Effector memory CD8-positive, alpha-beta T cell (primary cell): ENCODE results near the gene CCDC51.

ENCODE experiments used
- ATAC-seq: fragments of 150-1000 bp; cut with Tn5 transposase; replicated peaks from 2 replicates; pipeline ENCODE4 v1.10.0; 2021; ENCODE audit warnings: mild to moderate bottlenecking, moderate library complexity
- DNase-seq, 3 experiments: peaks; one replicate each; pipeline ENCODE4 v3.0.0; 2021
- H3K27ac Mint-ChIP-seq, 2 donors: one replicate each; pipeline ENCODE4 v1.8.0; 2022; ENCODE audit warnings: mild to moderate bottlenecking in 2 of 2, mixed read lengths in 2 of 2, moderate library complexity in 2 of 2
- H3K27me3 Mint-ChIP-seq, 2 donors: one replicate each; pipeline ENCODE4 v1.8.0; 2022; ENCODE audit warnings: mixed read lengths in 2 of 2
- H3K36me3 Mint-ChIP-seq: one replicate; pipeline ENCODE4 v1.8.0; 2022; ENCODE audit warnings: mild to moderate bottlenecking, moderate library complexity, mixed read lengths; ENCODE audit not compliant: insufficient read depth
- H3K4me1 Mint-ChIP-seq, 2 donors: one replicate each; pipeline ENCODE4 v1.8.0; 2022; ENCODE audit warnings: low read depth in 2 of 2, mixed read lengths in 2 of 2
- H3K4me3 Mint-ChIP-seq, 2 donors: one replicate each; pipeline ENCODE4 v1.8.0; 2022; ENCODE audit warnings: mild to moderate bottlenecking in 2 of 2, mixed read lengths in 2 of 2, moderate library complexity in 2 of 2
- H3K9me3 Mint-ChIP-seq, 2 donors: one replicate each; pipeline ENCODE4 v1.8.0; 2022; ENCODE audit warnings: mixed read lengths in 2 of 2

CCDC51 gene

GRCh38 chr3:48435223-48435595 lies 4.7 kb downstream of the CCDC51 start:
- Mint-ChIP-seq H3K4me1 (peaks cover 11 to 25% of the 10 kb centered on the region in 2 donors), H3K36me3 (peaks cover 12% of the 10 kb centered on the region), H3K9me3 (no peaks in the 10 kb centered on the region), H3K27ac (no peak overlapping the region), H3K4me3 (no peak overlapping the region), H3K27me3 (no peaks in the 10 kb centered on the region)
- no peak for DNase-seq
- no peak for ATAC-seq

- Mint-ChIP-seq H3K4me1 (peaks cover 6 to 25% of the 10 kb centered on the region in 2 donors), H3K36me3 (peaks cover 11% of the 10 kb centered on the region), H3K9me3 (no peaks in the 10 kb centered on the region), H3K27ac (no peak overlapping the region), H3K4me3 (no peak overlapping the region), H3K27me3 (no peaks in the 10 kb centered on the region)
- DNase-seq (no peak), ATAC-seq (peak; percentile 27)
Observed at GRCh38 chr3:48434591-48435222, 5.2 kb downstream of the CCDC51 start.

DNA sequence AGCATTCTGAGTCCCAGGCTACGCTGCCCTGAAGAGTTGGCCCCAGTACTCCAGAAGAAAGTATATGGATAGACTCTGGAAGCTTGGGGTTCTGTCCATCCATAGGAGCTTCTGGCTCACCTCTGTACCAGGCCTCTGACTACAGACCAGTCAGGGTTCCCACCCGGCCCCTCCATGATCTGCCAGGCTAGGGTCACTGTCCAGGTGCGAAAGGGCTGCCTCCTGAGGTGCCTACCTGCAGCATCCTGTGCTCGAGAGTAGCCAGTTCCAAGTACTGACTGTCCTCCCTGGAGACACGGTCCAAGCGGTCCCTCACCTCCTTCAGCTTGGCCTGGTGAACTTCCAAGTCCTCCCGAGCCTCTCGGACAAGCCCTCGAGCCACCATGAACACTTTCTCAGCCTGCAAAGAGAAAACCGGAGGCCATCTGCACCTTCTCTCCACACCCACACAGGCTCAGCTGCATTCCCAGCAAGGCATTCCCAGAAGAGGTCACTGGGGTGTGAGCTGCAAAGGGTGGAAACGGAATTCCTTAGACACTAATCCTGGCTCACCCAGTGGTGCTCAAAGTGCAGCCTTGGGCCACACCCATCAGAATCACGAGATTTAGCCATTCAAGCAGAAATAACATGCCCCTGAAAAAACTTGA lies 6.3 kb downstream of the CCDC51 start:
- H3K27me3 Mint-ChIP-seq = no peaks in the 10 kb centered on the region
- no peak overlapping the region for H3K4me3 Mint-ChIP-seq
- DNase-seq (no peak), ATAC-seq (no peak)
- H3K4me1 Mint-ChIP-seq = peaks cover 0 to 23% of the 10 kb centered on the region in 2 donors
- peaks cover 12% of the 10 kb centered on the region for H3K36me3 Mint-ChIP-seq
- no peaks in the 10 kb centered on the region for H3K9me3 Mint-ChIP-seq
- no peak overlapping the region for H3K27ac Mint-ChIP-seq

- H3K9me3 Mint-ChIP-seq = no peaks in the 10 kb centered on the region
- no peak for DNase-seq
- H3K36me3 Mint-ChIP-seq = peaks cover 12% of the 10 kb centered on the region
- H3K27ac Mint-ChIP-seq = no peak overlapping the region
- H3K4me3 Mint-ChIP-seq = no peak overlapping the region
- H3K27me3 Mint-ChIP-seq = peaks cover 0 to 8% of the 10 kb centered on the region in 2 donors
- peaks cover 0 to 24% of the 10 kb centered on the region in 2 donors for H3K4me1 Mint-ChIP-seq
- no peak for ATAC-seq
Observed at GRCh38 chr3:48432411-48433371, 7.2 kb downstream of the CCDC51 start.

- H3K4me3 Mint-ChIP-seq = peak overlapping the region; percentile 85 to 87
Observed at GRCh38 chr3:48431224-48432029, 8.5 kb downstream of the CCDC51 start.

DNA sequence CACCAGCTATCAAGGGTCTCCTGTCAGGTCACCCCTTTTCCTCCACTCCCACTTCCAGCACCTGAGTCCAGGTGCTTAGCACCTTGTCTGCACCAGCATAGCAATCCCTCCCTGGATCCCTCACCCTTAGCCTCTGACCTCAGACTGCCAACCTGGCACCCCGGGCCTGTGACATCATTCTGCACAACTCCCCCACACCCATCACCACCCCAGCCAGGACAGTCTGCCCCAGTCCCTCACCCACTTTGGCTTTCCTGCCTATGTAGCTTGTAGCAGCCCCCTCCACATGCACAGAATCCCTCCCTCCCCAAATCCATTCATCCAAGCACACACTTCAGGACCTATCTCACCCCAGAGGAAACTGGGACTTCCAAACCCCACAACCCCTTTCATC lies 9.2 kb downstream of the CCDC51 start:
- Mint-ChIP-seq H3K36me3 (peaks cover 12% of the 10 kb centered on the region), H3K27ac (peak overlapping the region in 1 of 2 donors; percentile 69), H3K4me1 (peaks cover 4 to 24% of the 10 kb centered on the region in 2 donors), H3K27me3 (peaks cover 0 to 13% of the 10 kb centered on the region in 2 donors), H3K4me3 (peak overlapping the region; percentile 85 to 87), H3K9me3 (no peaks in the 10 kb centered on the region)
- ATAC-seq (no peak), DNase-seq (no peak)

More at GRCh38 chr3:48431224-48432029, 8.5 kb downstream of the CCDC51 start:
- H3K27me3 Mint-ChIP-seq = peaks cover 0 to 13% of the 10 kb centered on the region in 2 donors
- ATAC-seq (no peak), DNase-seq (no peak)
- H3K4me1 Mint-ChIP-seq = peaks cover 4 to 24% of the 10 kb centered on the region in 2 donors
- peak overlapping the region; percentile 13 to 69 for H3K27ac Mint-ChIP-seq
- H3K9me3 Mint-ChIP-seq = no peaks in the 10 kb centered on the region
- peaks cover 12% of the 10 kb centered on the region for H3K36me3 Mint-ChIP-seq

DNA sequence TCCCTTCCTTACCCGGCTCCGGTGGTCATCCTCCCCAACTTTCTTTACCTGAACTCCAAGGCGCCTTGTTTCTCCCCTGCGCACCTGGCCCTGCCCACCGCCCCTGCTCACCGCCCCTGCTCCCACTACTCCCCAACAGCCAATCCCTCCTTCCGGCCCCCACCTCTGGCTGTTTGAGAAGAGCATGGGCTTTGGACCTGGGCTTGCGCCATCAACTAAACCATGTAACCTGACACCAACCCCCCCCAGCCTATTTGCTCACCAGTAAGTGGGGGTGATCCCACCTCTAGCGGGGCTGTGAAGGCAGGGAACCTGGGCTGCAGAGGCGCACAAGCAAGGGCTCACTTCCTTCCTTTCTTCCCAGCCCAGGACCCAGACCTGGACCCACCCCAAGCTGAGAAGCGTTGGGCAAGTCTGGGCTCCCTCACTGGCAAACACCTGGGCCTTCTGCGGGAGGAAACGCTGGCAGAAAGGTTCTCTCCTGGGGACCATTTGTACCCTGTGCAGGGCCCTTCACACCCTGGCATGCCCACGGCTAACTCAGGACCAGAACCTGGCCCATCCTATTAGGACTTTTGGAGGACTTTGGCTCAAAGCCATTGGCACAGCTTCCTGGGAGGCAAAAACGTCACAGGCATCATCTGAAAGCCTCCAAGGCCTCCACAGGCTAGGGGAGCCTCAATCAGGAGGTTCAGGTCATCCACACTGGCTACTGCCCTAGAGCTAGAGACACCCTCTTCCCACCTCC lies 9.8 kb downstream of the CCDC51 start, which contains the start of gene PLXNB1:
TSS of gene PLXNB1 (minus strand) at position 127 of the 748 bp plus-strand sequence. CDS start 5,475 bp downstream, outside the sequence.
- peaks cover 12% of the 10 kb centered on the region for H3K36me3 Mint-ChIP-seq
- peaks cover 4 to 22% of the 10 kb centered on the region in 2 donors for H3K4me1 Mint-ChIP-seq
- peak within 1 kb of the TSS; percentile 85 to 87 for H3K4me3 Mint-ChIP-seq
- H3K27ac Mint-ChIP-seq = peak within 1 kb of the TSS; percentile 69 to 85
- H3K27me3 Mint-ChIP-seq = peaks cover 0 to 13% of the 10 kb centered on the region in 2 donors
- H3K9me3 Mint-ChIP-seq = no peaks in the 10 kb centered on the region
- peak; percentile 3 for ATAC-seq
- no peak for DNase-seq

DNA sequence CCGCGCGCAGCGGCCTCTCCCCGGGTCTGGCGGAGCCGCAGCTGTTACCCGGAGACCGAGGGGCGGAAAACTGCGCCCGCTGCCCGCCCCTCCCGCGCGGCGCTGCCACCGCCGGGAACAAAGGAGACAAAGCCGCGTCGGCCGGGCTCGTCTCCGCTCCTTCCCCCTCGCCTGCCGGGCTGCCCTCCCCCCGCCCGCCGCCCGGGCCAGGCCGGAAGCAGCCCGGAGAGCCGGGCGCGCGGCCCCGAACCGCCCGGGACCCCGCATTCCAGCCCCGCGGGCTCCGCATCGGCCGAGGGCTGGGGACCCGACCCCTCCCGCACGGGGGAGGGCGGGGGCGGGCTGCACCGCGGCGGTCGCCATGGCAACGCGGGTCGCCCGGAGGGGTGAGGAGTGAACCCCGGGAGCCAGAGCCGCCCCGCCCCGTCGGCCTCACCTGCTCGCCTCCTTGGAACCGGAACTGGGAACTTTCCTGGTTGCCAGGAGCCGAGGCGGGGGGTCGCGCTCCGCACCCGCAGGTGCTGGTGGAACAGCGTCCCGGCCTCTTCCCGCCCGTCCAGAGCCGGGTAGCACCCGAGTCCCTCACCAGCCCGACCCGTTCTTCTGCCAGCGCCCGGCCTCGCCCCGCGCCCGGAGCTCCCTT lies 10.5 kb downstream of the CCDC51 start:
- peak overlapping the region; percentile 69 to 85 for H3K27ac Mint-ChIP-seq

DNA sequence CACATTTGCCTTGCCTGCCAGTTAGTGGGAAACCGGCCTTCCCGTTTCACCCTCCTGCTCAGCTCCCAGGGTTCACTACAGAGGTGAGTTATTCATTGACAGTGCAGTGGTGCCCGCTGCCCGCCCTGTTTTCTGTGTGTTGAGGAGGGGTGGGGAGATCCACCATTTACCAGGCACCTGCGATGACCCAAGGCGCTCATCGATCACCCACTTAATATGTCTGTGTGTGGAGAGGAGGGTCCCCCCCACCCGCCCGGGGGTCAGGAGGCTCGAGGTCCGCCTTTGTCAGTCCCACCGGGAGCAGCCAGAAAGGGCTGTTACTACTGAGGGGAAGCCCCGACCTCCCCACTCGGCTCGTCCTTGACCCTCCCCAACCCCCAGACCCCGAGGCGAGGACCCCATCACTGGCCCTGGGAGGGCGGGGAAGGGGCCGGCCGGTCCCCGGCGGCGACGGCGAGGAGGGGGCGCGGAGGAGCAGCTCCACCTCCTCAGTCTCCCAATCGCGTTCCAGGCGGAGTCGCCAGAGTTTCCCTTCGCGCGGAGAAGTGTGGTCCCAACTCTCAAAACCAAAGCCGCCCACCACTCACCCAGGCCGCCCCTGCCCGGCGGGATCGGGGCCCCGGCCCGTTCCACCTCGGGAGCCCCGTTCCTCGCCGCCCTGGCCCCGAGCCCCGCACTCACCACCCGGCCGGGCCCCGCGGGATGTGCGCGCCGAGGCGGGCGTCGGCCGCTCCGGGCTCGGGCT lies 11.2 kb downstream of the CCDC51 start:
- Mint-ChIP-seq H3K4me1 (peaks cover 4 to 15% of the 10 kb centered on the region in 2 donors), H3K4me3 (peak overlapping the region; percentile 26 to 28), H3K27ac (no peak overlapping the region), H3K36me3 (peaks cover 12% of the 10 kb centered on the region), H3K27me3 (peaks cover 0 to 13% of the 10 kb centered on the region in 2 donors), H3K9me3 (no peaks in the 10 kb centered on the region)
- DNase-seq (no peak), ATAC-seq (no peak)

More for the DNA sequence above, 10.5 kb downstream of the CCDC51 start:
- Mint-ChIP-seq H3K4me1 (peaks cover 4 to 17% of the 10 kb centered on the region in 2 donors), H3K27me3 (peaks cover 0 to 13% of the 10 kb centered on the region in 2 donors), H3K36me3 (peaks cover 12% of the 10 kb centered on the region), H3K9me3 (no peaks in the 10 kb centered on the region), H3K4me3 (peak overlapping the region; percentile 85 to 87)
- peak; percentile 73 for ATAC-seq
- peak; percentile 44 to 57 (median 49) for DNase-seq

GRCh38 chr3:48428088-48428571 lies 11.8 kb downstream of the CCDC51 start:
- peaks cover 9% of the 10 kb centered on the region for H3K36me3 Mint-ChIP-seq
- peaks cover 4 to 15% of the 10 kb centered on the region in 2 donors for H3K4me1 Mint-ChIP-seq
- peak overlapping the region in 1 of 2 donors; percentile 68 for H3K27ac Mint-ChIP-seq
- no peaks in the 10 kb centered on the region for H3K9me3 Mint-ChIP-seq
- peak overlapping the region; percentile 26 to 28 for H3K4me3 Mint-ChIP-seq
- no peak for ATAC-seq
- DNase-seq = no peak
- peaks cover 0 to 13% of the 10 kb centered on the region in 2 donors for H3K27me3 Mint-ChIP-seq

DNA sequence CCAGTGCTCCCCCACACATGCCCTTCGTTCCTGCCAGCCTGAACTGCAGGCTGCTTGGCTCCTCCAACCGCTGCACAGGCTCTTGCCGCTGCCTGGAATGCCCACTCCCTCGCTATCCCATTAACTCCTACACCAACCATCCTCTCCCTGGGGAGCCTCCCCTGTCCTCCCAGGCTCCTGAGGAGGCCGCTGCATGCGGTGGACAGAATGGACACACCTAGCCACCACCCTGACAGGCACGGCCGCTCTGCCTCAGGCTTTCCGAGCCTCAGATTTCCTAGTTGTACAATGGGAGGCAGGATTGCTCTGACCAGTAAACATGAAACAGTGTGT lies 12.3 kb downstream of the CCDC51 start:
- Mint-ChIP-seq H3K27ac (peak overlapping the region in 1 of 2 donors; percentile 68), H3K9me3 (no peaks in the 10 kb centered on the region), H3K4me3 (peak overlapping the region; percentile 26 to 28), H3K27me3 (peaks cover 0 to 13% of the 10 kb centered on the region in 2 donors), H3K36me3 (peaks cover 9% of the 10 kb centered on the region), H3K4me1 (peaks cover 4 to 15% of the 10 kb centered on the region in 2 donors)
- no peak for ATAC-seq
- DNase-seq = no peak
